AG09319 (cell line): ENCODE results near the gene HIBCH.

Source experiments
- DNase-seq: peaks from one replicate; pipeline ENCODE4 v3.0.0-alpha.2; 2010; ENCODE audit warnings: low read depth; ENCODE audit errors: extremely low read depth
- TF ChIP-seq, protein P1 (sequence below): IDR thresholded peaks from 2 replicates; pipeline ENCODE4 v1.5.1; 2011; ENCODE audit warnings: low read depth, mild to moderate bottlenecking, inconsistent platforms, low read length, moderate library complexity

Gene HIBCH

DNA sequence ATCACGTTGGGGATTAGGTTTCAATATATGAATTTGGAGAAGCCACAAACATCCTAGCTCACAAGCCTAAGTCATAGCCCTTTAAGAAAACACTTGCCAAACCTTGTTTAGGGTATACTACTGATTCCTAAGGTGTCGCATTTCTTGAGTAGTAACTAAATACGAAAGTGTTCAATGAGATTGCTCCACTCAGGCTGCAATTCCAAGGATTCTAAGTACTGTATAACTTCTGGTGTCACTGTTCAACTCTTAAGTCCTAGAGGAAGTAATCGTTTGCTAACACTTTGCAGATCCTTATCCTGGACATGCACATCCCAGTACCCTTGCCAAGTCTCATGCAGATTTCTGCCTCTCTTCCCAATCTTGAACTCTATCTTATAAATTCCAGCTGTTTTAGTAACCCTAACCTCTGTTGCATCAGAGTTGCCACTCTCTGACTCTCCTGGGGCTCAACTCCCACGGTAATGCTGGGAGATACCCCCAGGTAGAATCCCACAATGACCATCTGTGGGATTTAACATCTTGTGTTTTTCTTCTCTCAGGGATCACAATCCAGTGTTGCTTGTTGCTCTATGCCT lies 122.4 kb downstream of the HIBCH start:
- no peak for DNase-seq
- TF ChIP-seq, protein P1, sequence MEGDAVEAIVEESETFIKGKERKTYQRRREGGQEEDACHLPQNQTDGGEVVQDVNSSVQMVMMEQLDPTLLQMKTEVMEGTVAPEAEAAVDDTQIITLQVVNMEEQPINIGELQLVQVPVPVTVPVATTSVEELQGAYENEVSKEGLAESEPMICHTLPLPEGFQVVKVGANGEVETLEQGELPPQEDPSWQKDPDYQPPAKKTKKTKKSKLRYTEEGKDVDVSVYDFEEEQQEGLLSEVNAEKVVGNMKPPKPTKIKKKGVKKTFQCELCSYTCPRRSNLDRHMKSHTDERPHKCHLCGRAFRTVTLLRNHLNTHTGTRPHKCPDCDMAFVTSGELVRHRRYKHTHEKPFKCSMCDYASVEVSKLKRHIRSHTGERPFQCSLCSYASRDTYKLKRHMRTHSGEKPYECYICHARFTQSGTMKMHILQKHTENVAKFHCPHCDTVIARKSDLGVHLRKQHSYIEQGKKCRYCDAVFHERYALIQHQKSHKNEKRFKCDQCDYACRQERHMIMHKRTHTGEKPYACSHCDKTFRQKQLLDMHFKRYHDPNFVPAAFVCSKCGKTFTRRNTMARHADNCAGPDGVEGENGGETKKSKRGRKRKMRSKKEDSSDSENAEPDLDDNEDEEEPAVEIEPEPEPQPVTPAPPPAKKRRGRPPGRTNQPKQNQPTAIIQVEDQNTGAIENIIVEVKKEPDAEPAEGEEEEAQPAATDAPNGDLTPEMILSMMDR: no peak

DNA sequence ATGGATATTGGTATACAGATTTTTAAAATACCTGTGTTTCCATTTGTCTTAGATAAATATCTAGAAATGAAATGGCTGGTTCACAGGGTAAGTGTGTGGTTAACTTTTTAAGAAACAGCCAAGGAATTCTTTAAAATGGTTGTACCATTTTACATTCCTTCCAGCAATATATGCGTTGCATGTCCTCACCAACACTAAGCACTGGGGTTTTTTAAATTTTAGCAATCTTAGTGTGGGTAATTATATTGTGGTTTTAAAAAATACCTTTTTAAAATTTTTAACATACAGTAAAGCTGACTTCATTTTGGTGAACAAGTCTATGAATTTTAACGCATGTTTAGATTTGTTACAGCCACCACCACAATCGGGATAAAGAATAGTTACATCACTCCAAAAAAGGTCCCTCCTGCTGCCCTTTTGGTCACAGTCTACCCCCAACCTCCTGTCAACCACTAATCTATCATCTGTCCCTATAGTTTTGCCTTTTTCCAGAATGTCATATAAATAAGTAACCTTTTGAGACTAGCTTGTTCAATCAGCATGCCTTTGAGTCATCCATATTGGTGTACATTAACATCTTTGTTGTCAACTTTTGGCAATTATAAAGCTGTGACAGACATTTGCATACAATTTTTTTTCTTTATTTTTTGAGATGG lies 129.0 kb downstream of the HIBCH start:
- DNase-seq: no peak
- TF ChIP-seq, protein P1: no peak

DNA sequence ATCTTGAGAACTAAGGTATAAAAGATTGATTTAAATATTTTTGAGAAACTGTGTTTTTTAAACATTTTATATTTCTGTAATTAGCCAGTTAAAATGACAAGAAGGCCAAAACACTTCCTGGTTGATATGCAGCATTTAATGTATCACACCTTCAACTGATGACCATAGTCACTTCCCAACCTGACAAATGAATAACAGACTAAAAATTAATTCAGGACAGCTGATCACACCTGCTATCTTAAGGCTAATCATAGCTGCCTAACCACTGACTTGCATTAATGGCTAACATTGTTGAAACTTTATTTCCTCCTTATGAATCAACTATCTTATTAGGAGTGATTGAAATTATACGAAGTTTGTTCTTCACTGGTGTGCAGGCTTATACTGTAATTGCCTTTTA lies 131.3 kb downstream of the HIBCH start:
- TF ChIP-seq, protein P1: no peak
- DNase-seq: no peak

DNA sequence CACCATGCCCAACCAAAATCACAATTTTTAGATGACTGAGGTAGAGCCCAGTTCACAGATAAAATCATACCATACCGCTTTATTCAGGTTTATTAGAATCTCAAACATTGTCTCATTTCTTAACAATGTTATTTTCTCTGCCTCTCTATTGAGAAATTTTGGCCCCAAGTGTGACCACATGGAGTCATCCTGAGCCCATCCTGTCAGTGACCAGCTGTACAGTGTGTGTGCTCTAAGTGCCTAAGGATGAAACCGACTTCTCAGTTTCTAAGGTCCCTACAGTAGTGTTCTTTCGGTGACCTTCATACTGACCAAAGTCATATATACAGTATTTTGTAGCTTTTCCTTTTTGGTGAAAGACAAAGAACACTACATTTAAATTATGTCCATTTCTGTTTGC lies 133.4 kb downstream of the HIBCH start:
- TF ChIP-seq, protein P1: no peak
- no peak for DNase-seq

DNA sequence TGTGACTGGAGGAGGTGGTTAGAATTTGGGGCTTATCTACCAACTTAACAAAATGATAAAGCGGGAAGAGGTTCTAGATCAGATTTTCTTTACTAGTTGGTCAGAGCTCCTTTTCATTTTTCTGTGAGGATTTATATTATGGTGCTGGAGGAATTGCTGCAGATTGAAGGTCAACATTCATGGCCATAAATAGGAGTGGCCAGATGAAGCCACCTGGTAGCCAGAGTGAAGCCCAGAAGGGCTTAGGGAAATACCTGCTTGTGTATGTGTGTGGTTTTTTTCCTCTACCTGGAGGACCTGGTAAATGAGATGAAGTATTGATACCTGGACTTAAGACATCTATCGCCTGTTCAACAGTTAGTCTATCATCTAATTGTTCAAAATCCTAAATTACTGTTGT lies 134.2 kb downstream of the HIBCH start:
- DNase-seq: no peak
- TF ChIP-seq, protein P1: no peak

DNA sequence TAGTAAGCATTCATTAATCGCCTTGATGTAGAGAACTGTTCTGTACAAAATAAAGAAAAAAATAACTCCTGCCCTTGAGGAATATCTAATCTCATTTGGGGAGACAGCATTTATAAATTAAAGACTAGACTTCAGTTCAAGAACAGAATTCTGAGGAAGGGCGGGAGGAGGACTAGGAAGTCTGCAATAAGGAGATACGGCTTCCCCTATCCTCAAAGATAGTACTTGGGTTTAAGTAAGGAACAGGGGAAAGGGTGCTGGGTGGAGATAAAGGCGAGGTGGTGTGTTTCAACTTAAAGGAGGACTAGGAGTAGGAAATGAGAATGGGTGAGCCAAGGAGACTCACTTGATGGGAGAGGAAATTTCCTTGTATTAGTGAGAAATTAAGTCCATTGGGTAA lies 135.2 kb downstream of the HIBCH start:
- TF ChIP-seq, protein P1: no peak
- no peak for DNase-seq

DNA sequence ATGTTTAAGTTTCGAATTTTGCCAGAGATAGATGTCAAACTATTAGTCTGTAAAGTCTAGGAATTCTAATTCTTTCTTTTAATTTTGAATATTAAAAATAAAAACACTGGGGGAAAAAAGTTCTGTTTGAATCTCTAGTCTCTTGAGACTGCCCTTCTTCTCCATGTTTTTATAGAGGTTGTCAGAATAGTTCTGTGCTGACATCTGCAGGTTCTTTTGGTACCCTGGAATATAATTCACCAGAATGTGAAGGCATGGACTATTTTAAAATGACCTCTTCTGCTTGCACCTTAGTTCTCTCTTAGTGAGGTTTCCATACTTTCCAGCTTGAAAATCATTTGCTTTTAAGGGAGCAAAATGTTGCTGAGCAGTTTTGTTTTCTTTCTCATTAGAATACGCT lies 136.1 kb downstream of the HIBCH start:
- TF ChIP-seq, protein P1: no peak
- no peak for DNase-seq
